Tibial artery (tissue), 4 donors: ENCODE results near the gene THEM4.
"Not testable (repeated sequence)": the region's sequence is repeated elsewhere in the genome, so short reads cannot be mapped to it uniquely, and the experiment has no call there.

Experiments
- DNase-seq, 2 donors: peaks; one replicate each; pipeline ENCODE4 v3.0.0-alpha.2; 2019
- H3K27ac ChIP-seq, 2 donors: fragments of 200-600 bp; sonication (generic) in 1 of 2; 1 replicate in 1 of 2; 2 replicates in 1 of 2; pipeline ENCODE4 v1.5.1; 2018 to 2019; ENCODE audit warnings: mild to moderate bottlenecking in 1 of 2
- H3K27me3 ChIP-seq, 2 donors: fragments of 200-600 bp; sonication (generic) in 1 of 2; one replicate each; pipeline versions ENCODE4 v1.5.1 to v1.6.0; 2016 to 2019
- H3K36me3 ChIP-seq, 3 donors: fragments of 200-600 bp; sonication (generic) in 2 of 3; one replicate each; pipeline ENCODE4 v1.5.1; 2016 to 2019; ENCODE audit warnings: mild to moderate bottlenecking in 2 of 3
- H3K4me1 ChIP-seq, 4 donors: fragments of 200-600 bp; sonication (generic) in 2 of 4; 1 replicate in 3 of 4; 2 replicates in 1 of 4; pipeline ENCODE4 v1.5.1; 2016 to 2019
- H3K4me3 ChIP-seq, 2 donors: fragments of 200-600 bp; sonication (generic) in 1 of 2; 1 replicate in 1 of 2; 2 replicates in 1 of 2; pipeline ENCODE4 v1.5.1; 2018 to 2019; ENCODE audit warnings: mild to moderate bottlenecking in 2 of 2
- H3K9me3 ChIP-seq, 3 donors: fragments of 200-600 bp; sonication (generic) in 1 of 3; one replicate each; pipeline ENCODE4 v1.5.1; 2016 to 2019
- CTCF ChIP-seq, 2 experiments: fragments of 200-600 bp in 1 of 2; fragments of 450-650 bp in 1 of 2; IDR thresholded peaks; one replicate each; pipeline ENCODE4 v1.5.1; 2017 to 2019; ENCODE audit warnings: antibody characterized with exemption in 2 of 2, mild to moderate bottlenecking in 1 of 2, moderate library complexity in 1 of 2
- intact Hi-C: fragments of 100-400 bp; cut with DNase I; formaldehyde crosslinking; loops from one replicate; pipeline ENCODE4 v1.15.0; 2023; ENCODE audit warnings: low total_unique reads

The THEM4 gene

GRCh38 chr1:151858030-151858746 lies 51.1 kb downstream of the THEM4 start:
- Histone ChIP-seq H3K4me1 (peaks cover 0 to 21% (median 4%) of the 10 kb centered on the region in 4 donors), H3K4me3 (no peak overlapping the region), H3K9me3 (no peaks in the 10 kb centered on the region), H3K27me3 (no peaks in the 10 kb centered on the region), H3K36me3 (no peaks in the 10 kb centered on the region), H3K27ac (no peak overlapping the region)
- DNase-seq, result no peak
- TF ChIP-seq CTCF (IDR thresholded peaks at IDR 0.05), result no peak
- intact Hi-C loops, result no loop called here

GRCh38 chr1:151855933-151856332 lies 53.4 kb downstream of the THEM4 start:
- Histone ChIP-seq H3K27me3 (peaks cover 0 to 6% of the 10 kb centered on the region in 2 donors), H3K4me3 (no peak overlapping the region), H3K27ac (peak overlapping the region in 1 of 2 donors; percentile 19), H3K9me3 (no peaks in the 10 kb centered on the region), H3K4me1 (peaks cover 0 to 17% (median 4%) of the 10 kb centered on the region in 4 donors), H3K36me3 (no peaks in the 10 kb centered on the region)
- no peak for DNase-seq
- intact Hi-C loops, result no loop called here
- no peak for TF ChIP-seq CTCF (IDR thresholded peaks at IDR 0.05)

GRCh38 chr1:151855516-151855915 lies 53.8 kb downstream of the THEM4 start:
- H3K4me3 ChIP-seq, H3K36me3 ChIP-seq, H3K9me3 ChIP-seq, DNase-seq, intact Hi-C loops: not testable (repeated sequence)
- H3K27ac ChIP-seq, result peak overlapping the region in 1 of 2 donors; percentile 19
- H3K27me3 ChIP-seq, result peaks cover 0 to 10% of the 10 kb centered on the region in 2 donors
- peaks cover 0 to 13% (median 4%) of the 10 kb centered on the region in 4 donors for H3K4me1 ChIP-seq

GRCh38 chr1:151854658-151855057 lies 54.7 kb downstream of the THEM4 start:
- Histone ChIP-seq H3K9me3 (no peaks in the 10 kb centered on the region), H3K27me3 (peaks cover 0 to 14% of the 10 kb centered on the region in 2 donors), H3K36me3 (no peaks in the 10 kb centered on the region), H3K4me3 (no peak overlapping the region), H3K4me1 (peaks cover 0 to 10% (median 4%) of the 10 kb centered on the region in 4 donors), H3K27ac (no peak overlapping the region)
- TF ChIP-seq CTCF (IDR thresholded peaks at IDR 0.05), result no peak
- no peak for DNase-seq
- intact Hi-C loops, result no loop called here

- Histone ChIP-seq H3K9me3 (no peaks in the 10 kb centered on the region), H3K36me3 (no peaks in the 10 kb centered on the region), H3K4me3 (no peak within 1 kb of the TSS), H3K27ac (no peak within 1 kb of the TSS), H3K27me3 (peaks cover 0 to 16% of the 10 kb centered on the region in 2 donors), H3K4me1 (peaks cover 0 to 9% (median 3%) of the 10 kb centered on the region in 4 donors)
- TF ChIP-seq CTCF (IDR thresholded peaks at IDR 0.05), result no peak
- no peak for DNase-seq
- intact Hi-C loops, result no loop called here
Measured at GRCh38 chr1:151853411-151853943, 55.8 kb downstream of the THEM4 start, which contains the start of gene THEM5. TSS of gene THEM5 (minus strand) at chr1:151853712. CDS start at chr1:151853565, 147 bp downstream.

GRCh38 chr1:151852733-151853132 lies 56.6 kb downstream of the THEM4 start:
- no peak overlapping the region for H3K4me3 ChIP-seq
- no peak for TF ChIP-seq CTCF (IDR thresholded peaks at IDR 0.05)
- H3K9me3 ChIP-seq, result no peaks in the 10 kb centered on the region
- no peak for DNase-seq
- peaks cover 0 to 9% (median 3%) of the 10 kb centered on the region in 4 donors for H3K4me1 ChIP-seq
- peaks cover 0 to 20% of the 10 kb centered on the region in 2 donors for H3K27me3 ChIP-seq
- no peaks in the 10 kb centered on the region for H3K36me3 ChIP-seq
- intact Hi-C loops, result no loop called here
- no peak overlapping the region for H3K27ac ChIP-seq
